CD4-positive, CD25-positive, alpha-beta regulatory T cell (primary cell): Measurements from ENCODE around the gene CD247. TPM values are rescaled to one million over a fixed set of nuclear protein-coding genes. Genes with fewer than 3 reads are reported as not detected.

Source experiments
- ATAC-seq, 2 donors: fragments of 150-1000 bp; cut with Tn5 transposase; one replicate each; pipeline ENCODE4 v1.10.0; 2021; ENCODE audit warnings: low read depth in 2 of 2, moderate number of reproducible peaks in 2 of 2, moderate library complexity in 1 of 2
- DNase-seq, 3 donors: peaks; one replicate each; pipeline versions ENCODE4 v3.0.0 to v3.0.0-alpha.2; 2012 to 2022; ENCODE audit warnings: mixed read lengths in 1 of 3
- H3K27ac ChIP-seq: one replicate; pipeline ENCODE4 v1.7.0; 2013; ENCODE audit warnings: mild to moderate bottlenecking, low read length; ENCODE audit not compliant: insufficient read depth, poor library complexity, severe bottlenecking
- H3K27me3 ChIP-seq: one replicate; pipeline ENCODE4 v1.7.0; 2013; ENCODE audit warnings: low read length; ENCODE audit not compliant: control insufficient read depth, insufficient read depth
- H3K36me3 ChIP-seq: one replicate; pipeline ENCODE4 v1.7.0; 2013; ENCODE audit warnings: mild to moderate bottlenecking, low read length, moderate library complexity; ENCODE audit not compliant: control insufficient read depth, insufficient read depth
- H3K4me1 ChIP-seq: 2 replicates; pipeline ENCODE4 v1.7.0; 2013; ENCODE audit warnings: mild to moderate bottlenecking, low read length; ENCODE audit not compliant: insufficient read depth, control insufficient read depth, poor library complexity, severe bottlenecking
- H3K4me3 ChIP-seq: one replicate; pipeline ENCODE4 v1.7.0; 2013; ENCODE audit warnings: low read depth, mild to moderate bottlenecking, low read length, moderate library complexity
- H3K9me3 ChIP-seq, 2 experiments: 1 replicate in 1 of 2; 2 replicates in 1 of 2; pipeline ENCODE4 v1.7.0; 2013; ENCODE audit warnings: low read length in 2 of 2, mild to moderate bottlenecking in 1 of 2, moderate library complexity in 1 of 2; ENCODE audit not compliant: control insufficient read depth in 2 of 2
- H3K27ac Mint-ChIP-seq, 3 donors: one replicate each; pipeline ENCODE4 v1.8.0; 2020 to 2022; ENCODE audit warnings: mild to moderate bottlenecking in 3 of 3, mixed read lengths in 3 of 3, moderate library complexity in 2 of 3
- H3K27me3 Mint-ChIP-seq: one replicate; pipeline ENCODE4 v1.8.0; 2022; ENCODE audit warnings: mild to moderate bottlenecking, mixed read lengths
- H3K36me3 Mint-ChIP-seq: one replicate; pipeline ENCODE4 v1.8.0; 2020; ENCODE audit warnings: mixed read lengths
- H3K4me1 Mint-ChIP-seq, 4 donors: one replicate each; pipeline ENCODE4 v1.8.0; 2020 to 2022; ENCODE audit warnings: mixed read lengths in 4 of 4, mild to moderate bottlenecking in 1 of 4
- H3K4me3 Mint-ChIP-seq, 4 donors: one replicate each; pipeline ENCODE4 v1.8.0; 2020 to 2022; ENCODE audit warnings: mild to moderate bottlenecking in 4 of 4, mixed read lengths in 4 of 4, moderate library complexity in 3 of 4
- H3K9me3 Mint-ChIP-seq, 7 donors: one replicate each; pipeline ENCODE4 v1.8.0; 2020 to 2022; ENCODE audit warnings: mixed read lengths in 7 of 7, mild to moderate bottlenecking in 3 of 7, moderate library complexity in 2 of 7
- polyA plus RNA-seq, 4 donors: library from polyadenylated mRNA; unstranded; fragments of 300-500 nt; fragmentation: Illumina TruSeq; gene quantifications; one replicate each; pipeline ENCODE4 v1.2.3, GENCODE V29; 2021
- total RNA-seq: library from RNA; stranded (reverse); gene quantifications from one replicate; pipeline ENCODE4 v1.2.3, GENCODE V29; 2022

The CD247 gene
- total and polyA plus RNA-seq, 5 donors from 2014 or later, result 410 to 718 (median 424) TPM

GRCh38 chr1:167507719-167508118, 10.6 kb downstream of the CD247 start:
- no peak for ATAC-seq
- H3K27me3 Mint-ChIP-seq, result no peaks in the 10 kb centered on the region
- H3K4me3 Mint-ChIP-seq, result peak overlapping the region; percentile 52 to 98 (median 77)
- no peaks in the 10 kb centered on the region for H3K9me3 Mint-ChIP-seq
- H3K27ac Mint-ChIP-seq, result peak overlapping the region; percentile 51 to 89 (median 57)
- H3K36me3 Mint-ChIP-seq, result peaks cover 62% of the 10 kb centered on the region
- peak overlapping the region; percentile 70 for H3K27ac ChIP-seq
- H3K4me1 Mint-ChIP-seq, result peaks cover 40 to 98% (median 78%) of the 10 kb centered on the region in 4 donors
- peaks cover 96% of the 10 kb centered on the region for H3K4me1 ChIP-seq
- peak overlapping the region; percentile 51 for H3K4me3 ChIP-seq
- no peaks in the 10 kb centered on the region for H3K27me3 ChIP-seq
- DNase-seq, result no peak
- peaks cover 68% of the 10 kb centered on the region for H3K36me3 ChIP-seq
- no peaks in the 10 kb centered on the region for H3K9me3 ChIP-seq

- peak overlapping the region; percentile 57 for H3K27ac ChIP-seq
- DNase-seq, result no peak
- Mint-ChIP-seq H3K4me3 (peak overlapping the region; percentile 65 to 87 (median 78)), H3K9me3 (no peaks in the 10 kb centered on the region), H3K36me3 (peaks cover 51% of the 10 kb centered on the region), H3K4me1 (peaks cover 42 to 100% (median 81%) of the 10 kb centered on the region in 4 donors), H3K27me3 (no peaks in the 10 kb centered on the region), H3K27ac (peak overlapping the region; percentile 83 to 95 (median 86))
- H3K4me1 ChIP-seq, result peaks cover 96% of the 10 kb centered on the region
- H3K27me3 ChIP-seq, result no peaks in the 10 kb centered on the region
- peaks cover 52% of the 10 kb centered on the region for H3K36me3 ChIP-seq
- no peaks in the 10 kb centered on the region for H3K9me3 ChIP-seq
- peak overlapping the region; percentile 42 for H3K4me3 ChIP-seq
- no peak for ATAC-seq
Measured at GRCh38 chr1:167504467-167504827, 13.9 kb downstream of the CD247 start.

GRCh38 chr1:167503626-167504466, 14.5 kb downstream of the CD247 start:
- Histone ChIP-seq H3K9me3 (no peaks in the 10 kb centered on the region), H3K4me3 (peak overlapping the region; percentile 59), H3K27me3 (no peaks in the 10 kb centered on the region), H3K27ac (peak overlapping the region; percentile 81), H3K36me3 (peaks cover 57% of the 10 kb centered on the region), H3K4me1 (peaks cover 96% of the 10 kb centered on the region)
- Mint-ChIP-seq H3K27me3 (no peaks in the 10 kb centered on the region), H3K9me3 (no peaks in the 10 kb centered on the region), H3K36me3 (peaks cover 49% of the 10 kb centered on the region), H3K4me1 (peaks cover 43 to 100% (median 81%) of the 10 kb centered on the region in 4 donors), H3K27ac (peak overlapping the region; percentile 86 to 95 (median 86)), H3K4me3 (peak overlapping the region; percentile 70 to 87 (median 84))
- DNase-seq (no peak), ATAC-seq (no peak)

- Histone ChIP-seq H3K36me3 (peaks cover 57% of the 10 kb centered on the region), H3K4me1 (peaks cover 99% of the 10 kb centered on the region), H3K27me3 (no peaks in the 10 kb centered on the region), H3K9me3 (no peaks in the 10 kb centered on the region), H3K27ac (peak overlapping the region; percentile 81), H3K4me3 (peak overlapping the region; percentile 59)
- H3K9me3 Mint-ChIP-seq, result no peaks in the 10 kb centered on the region
- no peak for DNase-seq
- peaks cover 47% of the 10 kb centered on the region for H3K36me3 Mint-ChIP-seq
- ATAC-seq, result no peak
- no peaks in the 10 kb centered on the region for H3K27me3 Mint-ChIP-seq
- H3K4me3 Mint-ChIP-seq, result peak overlapping the region; percentile 70 to 92 (median 84)
- H3K27ac Mint-ChIP-seq, result peak overlapping the region; percentile 63 to 96 (median 86)
- peaks cover 47 to 100% (median 80%) of the 10 kb centered on the region in 4 donors for H3K4me1 Mint-ChIP-seq
Measured at GRCh38 chr1:167502719-167503462, 15.4 kb downstream of the CD247 start.

- H3K36me3 Mint-ChIP-seq, result peaks cover 48% of the 10 kb centered on the region
- H3K4me1 ChIP-seq, result peaks cover 99% of the 10 kb centered on the region
- H3K27me3 Mint-ChIP-seq, result no peaks in the 10 kb centered on the region
- H3K4me3 Mint-ChIP-seq, result peak overlapping the region; percentile 70 to 92 (median 84)
- peak overlapping the region; percentile 86 to 96 (median 94) for H3K27ac Mint-ChIP-seq
- H3K36me3 ChIP-seq, result peaks cover 59% of the 10 kb centered on the region
- peak overlapping the region; percentile 59 for H3K4me3 ChIP-seq
- ATAC-seq, result no peak
- H3K4me1 Mint-ChIP-seq, result peaks cover 51 to 100% (median 85%) of the 10 kb centered on the region in 4 donors
- no peak for DNase-seq
- H3K27ac ChIP-seq, result peak overlapping the region; percentile 81
- H3K27me3 ChIP-seq, result no peaks in the 10 kb centered on the region
- no peaks in the 10 kb centered on the region for H3K9me3 ChIP-seq
- peaks cover 0 to 1% (median 0%) of the 10 kb centered on the region in 7 donors for H3K9me3 Mint-ChIP-seq
Measured at GRCh38 chr1:167502192-167502551, 16.2 kb downstream of the CD247 start.

GRCh38 chr1:167501515-167502191, 16.7 kb downstream of the CD247 start:
- peak overlapping the region; percentile 59 for H3K4me3 ChIP-seq
- DNase-seq (peak in 1 of 3 donors; percentile 61), ATAC-seq (no peak)
- H3K27ac ChIP-seq, result peak overlapping the region; percentile 81
- no peaks in the 10 kb centered on the region for H3K27me3 ChIP-seq
- peaks cover 52% of the 10 kb centered on the region for H3K36me3 Mint-ChIP-seq
- H3K4me1 Mint-ChIP-seq, result peaks cover 56 to 100% (median 88%) of the 10 kb centered on the region in 4 donors
- H3K27me3 Mint-ChIP-seq, result no peaks in the 10 kb centered on the region
- H3K9me3 Mint-ChIP-seq, result peaks cover 0 to 1% (median 0%) of the 10 kb centered on the region in 7 donors
- peak overlapping the region; percentile 70 to 92 (median 84) for H3K4me3 Mint-ChIP-seq
- H3K4me1 ChIP-seq, result peaks cover 99% of the 10 kb centered on the region
- H3K9me3 ChIP-seq, result no peaks in the 10 kb centered on the region
- peaks cover 63% of the 10 kb centered on the region for H3K36me3 ChIP-seq
- H3K27ac Mint-ChIP-seq, result peak overlapping the region; percentile 86 to 96 (median 94)

GRCh38 chr1:167500283-167500860, 18.0 kb downstream of the CD247 start:
- ATAC-seq (peak; percentile 86 to 88), DNase-seq (peak in 2 of 3 donors; percentile 38 to 85)
- no peaks in the 10 kb centered on the region for H3K27me3 ChIP-seq
- H3K9me3 ChIP-seq, result no peaks in the 10 kb centered on the region
- H3K27ac ChIP-seq, result peak overlapping the region; percentile 81
- Mint-ChIP-seq H3K4me1 (peaks cover 59 to 100% (median 91%) of the 10 kb centered on the region in 4 donors), H3K27me3 (no peaks in the 10 kb centered on the region), H3K9me3 (peaks cover 0 to 1% (median 0%) of the 10 kb centered on the region in 7 donors), H3K36me3 (peaks cover 62% of the 10 kb centered on the region), H3K4me3 (peak overlapping the region; percentile 70 to 92 (median 84)), H3K27ac (peak overlapping the region; percentile 86 to 96 (median 94))
- peak overlapping the region; percentile 56 for H3K4me3 ChIP-seq
- H3K36me3 ChIP-seq, result peaks cover 71% of the 10 kb centered on the region
- peaks cover 99% of the 10 kb centered on the region for H3K4me1 ChIP-seq
